Measurements from ENCODE around the gene ZNF516.

Gene ZNF516

GRCh38 chr18:76428396-76429261, 66.4 kb downstream of the ZNF516 start:
- Histone ChIP-seq H3K4me3 (replicated peaks; ENCODE audit: insufficient read depth, low read length) (no peak overlapping the region), H3K27me3 (ENCODE audit: insufficient read depth, poor library complexity, severe bottlenecking) (no peaks in the 10 kb centered on the region), H3K27ac (replicated peaks) (no peak overlapping the region)
- TF ChIP-seq POLR2AphosphoS5 (IDR thresholded peaks at IDR 0.05; ENCODE audit: low read depth) (no peak), GABPA (IDR thresholded peaks at IDR 0.05; ENCODE audit: low read depth) (no peak), REST (IDR thresholded peaks at IDR 0.05; ENCODE audit: insufficient replicate concordance, low read depth) (no peak), CTCF (IDR thresholded peaks at IDR 0.05; ENCODE audit: insufficient read depth, low read length) (no peak), SPI1 (IDR thresholded peaks at IDR 0.05; ENCODE audit: borderline replicate concordance, low read depth) (no peak)
- DNase-seq (ENCODE audit: low read depth in 1 of 2, low spot score in 1 of 2), result no peak

GRCh38 chr18:76426737-76427305, 68.2 kb downstream of the ZNF516 start:
- no peaks in the 10 kb centered on the region for H3K27me3 ChIP-seq (ENCODE audit: insufficient read depth, poor library complexity, severe bottlenecking)
- DNase-seq (ENCODE audit: low read depth in 1 of 2, low spot score in 1 of 2), result no peak
- no peak overlapping the region; the same call in 1 of the 2 replicates for H3K27ac ChIP-seq (replicated peaks)
- H3K4me3 ChIP-seq (replicated peaks; ENCODE audit: insufficient read depth, low read length), result no peak overlapping the region
- TF ChIP-seq GABPA (IDR thresholded peaks at IDR 0.05; ENCODE audit: low read depth) (no peak), POLR2AphosphoS5 (IDR thresholded peaks at IDR 0.05; ENCODE audit: low read depth) (no peak), REST (IDR thresholded peaks at IDR 0.05; ENCODE audit: insufficient replicate concordance, low read depth) (no peak), CTCF (IDR thresholded peaks at IDR 0.05; ENCODE audit: insufficient read depth, low read length) (peak; percentile 97)

- H3K4me3 ChIP-seq (replicated peaks; ENCODE audit: insufficient read depth, low read length), result no peak overlapping the region
- no peak overlapping the region for H3K27ac ChIP-seq (replicated peaks)
- no peaks in the 10 kb centered on the region for H3K27me3 ChIP-seq (ENCODE audit: insufficient read depth, poor library complexity, severe bottlenecking)
- TF ChIP-seq GABPA (IDR thresholded peaks at IDR 0.05; ENCODE audit: low read depth), result no peak
- no peak for TF ChIP-seq POLR2AphosphoS5 (IDR thresholded peaks at IDR 0.05; ENCODE audit: low read depth)
- no peak for TF ChIP-seq REST (IDR thresholded peaks at IDR 0.05; ENCODE audit: insufficient replicate concordance, low read depth)
- no peak for TF ChIP-seq SPI1 (IDR thresholded peaks at IDR 0.05; ENCODE audit: borderline replicate concordance, low read depth)
- no peak for TF ChIP-seq CTCF (IDR thresholded peaks at IDR 0.05; ENCODE audit: insufficient read depth, low read length)
- DNase-seq (ENCODE audit: low read depth in 1 of 2, low spot score in 1 of 2), result no peak
Measured at GRCh38 chr18:76425146-76426131, 69.6 kb downstream of the ZNF516 start.
